ENCODE measurements around the gene PRH1.

- TF ChIP-seq POLR2AphosphoS5 (IDR thresholded peaks at IDR 0.05; ENCODE audit: low read depth, low read length) (no peak), POLR2A (IDR thresholded peaks at IDR 0.05; ENCODE audit: low read depth, low read length) (no peak), SPI1 (IDR thresholded peaks at IDR 0.05; ENCODE audit: low read depth, low read length) (no peak), TAF1 (IDR thresholded peaks at IDR 0.05; ENCODE audit: low read depth, low read length) (no peak), PAX5 (IDR thresholded peaks at IDR 0.05; ENCODE audit: insufficient read depth, low read length, severe bottlenecking) (no peak), POU2F2 (IDR thresholded peaks at IDR 0.05; ENCODE audit: low read depth, low read length) (no peak)
Measured at GRCh38 chr12:10900972-10901371, 16.9 kb upstream of the PRH1 start.

Data from GM12891 (cell line).